HepG2 (cell line): ENCODE measurements around the gene GANC. TPM values are rescaled to one million over a fixed set of nuclear protein-coding genes. Genes with fewer than 3 reads are reported as not detected.

Experiments used
- ATAC-seq: fragments of 200-7000 bp; cut with Tn5 transposase; 3 replicates; pipeline ENCODE4 v1.9.1; 2020; ENCODE audit warnings: mild to moderate bottlenecking, moderate library complexity
- BruUV-seq: library from RNA; stranded (reverse); fragments of 400-500 nt; replicated peaks from 2 replicates; lab custom pipeline; 2021; lab: Mats Ljungman, UMichigan
- CTCF ChIA-PET: fragments of 300-600 bp; formaldehyde crosslinking; extraction: SDS; loops from one replicate; lab custom pipeline; 2021; ENCODE audit warnings: low total read pairs, inconsistent platforms, low intra/inter-chr PET ratio; lab: Yijun Ruan, JAX
- POLR2A ChIA-PET: fragments of 350-600 bp; sonication (Branson Sonifier 250); formaldehyde crosslinking; loops from one replicate; lab custom pipeline; 2020; ENCODE audit warnings: antibody characterized with exemption, inconsistent platforms; lab: Yijun Ruan, JAX
- DNase-seq: peaks from one replicate; pipeline ENCODE4 v3.0.0-alpha.2; 2015; ENCODE audit warnings: low spot score
- FAIRE-seq: peaks from 3 replicates; lab custom pipeline; 2011; peaks lifted over from hg19 to GRCh38; lab: Jason Lieb, UNC
- H2AFZ ChIP-seq: one replicate; pipeline ENCODE4 v1.6.1; 2011; ENCODE audit warnings: low read length, inconsistent platforms
- H3K27ac ChIP-seq: fragments of 300-600 bp; 3 replicates; pipeline ENCODE4 v1.8.0; 2011; ENCODE audit warnings: mixed run types, mild to moderate bottlenecking, mixed read lengths, low read length, inconsistent platforms; ENCODE audit not compliant: insufficient read depth; ENCODE audit errors: extremely low read length
- H3K27me3 ChIP-seq, 2 experiments: fragments of 200-600 bp in 1 of 2; 2 replicates in 1 of 2; 3 replicates in 1 of 2; pipeline versions ENCODE4 v1.6.0 to v1.8.0; 2011; ENCODE audit warnings: low read length in 2 of 2, mild to moderate bottlenecking in 2 of 2, moderate library complexity in 2 of 2, inconsistent platforms in 1 of 2; ENCODE audit not compliant: insufficient read depth in 2 of 2, control insufficient read depth in 1 of 2
- H3K36me3 ChIP-seq, 2 experiments: fragments of 200-600 bp in 1 of 2; replicated peaks in 1 of 2; 2 replicates in 1 of 2; 3 replicates in 1 of 2; pipeline versions ENCODE4 v1.5.1 to v1.8.0; 2011; ENCODE audit warnings: low read length in 2 of 2, inconsistent platforms in 1 of 2; ENCODE audit not compliant: insufficient read depth in 2 of 2, control insufficient read depth in 1 of 2
- H3K4me1 ChIP-seq: 2 replicates; pipeline ENCODE4 v1.5.1; 2012; ENCODE audit warnings: low read length, inconsistent platforms; ENCODE audit not compliant: insufficient read depth
- H3K4me2 ChIP-seq: 2 replicates; pipeline ENCODE4 v1.6.0; 2011; ENCODE audit warnings: low read depth, low read length, inconsistent platforms
- H3K4me3 ChIP-seq, 3 experiments: fragments of 200-600 bp in 1 of 3; sonication (generic), shearing (Covaris generic) in 1 of 3; replicated peaks in 1 of 3; 2 replicates each; pipeline ENCODE4 v1.5.1; 2011 to 2016; ENCODE audit warnings: low read length in 3 of 3, inconsistent platforms in 2 of 3, low read depth in 2 of 3, mild to moderate bottlenecking in 2 of 3, control low read depth in 1 of 3, mixed read lengths in 1 of 3; ENCODE audit not compliant: insufficient read depth in 1 of 3
- H3K79me2 ChIP-seq: one replicate; pipeline ENCODE4 v1.6.1; 2011; ENCODE audit warnings: low read length, inconsistent platforms; ENCODE audit not compliant: insufficient read depth
- H3K9ac ChIP-seq: 2 replicates; pipeline ENCODE4 v1.6.0; 2011; ENCODE audit warnings: mild to moderate bottlenecking, low read depth, low read length, inconsistent platforms; ENCODE audit not compliant: insufficient read depth
- H3K9me3 ChIP-seq: 2 replicates; pipeline ENCODE4 v1.5.1; 2012; ENCODE audit warnings: mild to moderate bottlenecking, low read length
- H4K20me1 ChIP-seq: 2 replicates; pipeline ENCODE4 v1.6.0; 2011; ENCODE audit warnings: inconsistent platforms, mild to moderate bottlenecking, low read length, moderate library complexity; ENCODE audit not compliant: insufficient read depth
- FOXM1 ChIP-seq: sonication (generic); formaldehyde crosslinking; IDR thresholded peaks from 2 replicates; pipeline ENCODE4 v1.5.0; 2020; ENCODE audit warnings: missing genetic modification reagents
- KDM5A ChIP-seq: fragments of 200-600 bp; sonication (generic); IDR thresholded peaks from 2 replicates; pipeline ENCODE4 v1.7.0; 2018; ENCODE audit warnings: antibody characterized with exemption, mild to moderate bottlenecking, low read length, borderline replicate concordance
- ZBTB8A ChIP-seq: sonication (generic); formaldehyde crosslinking; IDR thresholded peaks from 2 replicates; pipeline ENCODE4 v1.4.0; 2020; ENCODE audit warnings: mild to moderate bottlenecking, low read depth, missing genetic modification reagents, borderline replicate concordance
- ZNF331 ChIP-seq: sonication (generic); formaldehyde crosslinking; IDR thresholded peaks from 2 replicates; pipeline ENCODE4 v1.4.0; 2020; ENCODE audit warnings: missing genetic modification reagents
- ZNF335 ChIP-seq: sonication (generic); formaldehyde crosslinking; IDR thresholded peaks from 2 replicates; pipeline ENCODE4 v1.4.0; 2020; ENCODE audit warnings: missing genetic modification reagents
- ZNF672 ChIP-seq: sonication (generic); formaldehyde crosslinking; IDR thresholded peaks from 2 replicates; pipeline ENCODE4 v1.8.1; 2022; ENCODE audit warnings: missing genetic modification reagents
- WGBS: methylation state at CpG from one replicate; pipeline ENCODE4 v1.1.6; 2017; ENCODE audit warnings: low lambda C conversion rate; 5-methylcytosine and 5-hydroxymethylcytosine counted together
- in situ Hi-C: cut with HindIII; loops from 2 replicates; pipeline ENCODE4 v1.10.0; 2017; ENCODE audit warnings: low pct_unique_long_range_greater_than_20kb; ENCODE audit not compliant: extremely low pct_ligation_motif_present
- intact Hi-C: fragments of 100-400 bp; cut with micrococcal nuclease; formaldehyde crosslinking; loops from one replicate; pipeline ENCODE4 v1.10.0; 2022; ENCODE audit not compliant: unreplicated experiment
- polyA plus RNA-seq, 8 experiments: library from polyadenylated mRNA; depleted of rRNA in 3 of 8; stranded (reverse) in 7 of 8; unstranded in 1 of 8; fragments of >200 nt; fragmentation: Illumina TruSeq in 4 of 8; extraction: Trizol in 4 of 8; gene quantifications; 2 replicates each; pipeline versions ENCODE4 v1.2.1 to v1.2.3, GENCODE V29; 2011 to 2016; ENCODE audit warnings: low read depth in 4 of 8, missing spikeins in 1 of 8, mixed read lengths in 1 of 8; ENCODE audit not compliant: insufficient read depth in 1 of 8
- total RNA-seq, 5 experiments: library from RNA; depleted of rRNA; stranded (reverse); fragments of >200 nt; fragmentation: Illumina TruSeq; extraction: Trizol; gene quantifications; 2 replicates each; pipeline ENCODE4 v1.2.3, GENCODE V29; 2016; ENCODE audit warnings: low read depth in 1 of 5
- TF ChIP-seq, protein P1 (sequence below): sonication (generic); formaldehyde crosslinking; IDR thresholded peaks from 2 replicates; pipeline ENCODE4 v1.8.1; 2023; ENCODE audit warnings: mild to moderate bottlenecking, inconsistent platforms, moderate library complexity, missing genetic modification reagents, borderline replicate concordance
- TF ChIP-seq, protein P2 (sequence below): sonication (generic); formaldehyde crosslinking; IDR thresholded peaks from 2 replicates; pipeline ENCODE4 v1.8.0; 2022; ENCODE audit warnings: low read depth, missing genetic modification reagents
- TF ChIP-seq, protein P3 (sequence below): sonication (generic); formaldehyde crosslinking; IDR thresholded peaks from 2 replicates; pipeline ENCODE4 v1.9.0; 2021; ENCODE audit warnings: missing genetic modification reagents, mild to moderate bottlenecking, borderline replicate concordance
- TF ChIP-seq, protein P4 (sequence below): IDR thresholded peaks from 2 replicates; pipeline ENCODE4 v1.6.1; 2016; ENCODE audit warnings: missing genetic modification reagents, missing compliant biosample characterization
- TF ChIP-seq, protein P5 (sequence below): sonication (generic); formaldehyde crosslinking; IDR thresholded peaks from 2 replicates; pipeline ENCODE4 v1.4.0; 2020; ENCODE audit warnings: missing genetic modification reagents
- TF ChIP-seq, protein P6 (sequence below): sonication (generic); formaldehyde crosslinking; IDR thresholded peaks from 2 replicates; pipeline ENCODE4 v1.4.0; 2020; ENCODE audit warnings: missing genetic modification reagents

GANC gene
- total and polyA plus RNA-seq, 2 of the 13 experiments (the other 11 are each of a cell fraction or from before 2014, with no cell fraction given): 17.0 to 21.0 TPM

DNA sequence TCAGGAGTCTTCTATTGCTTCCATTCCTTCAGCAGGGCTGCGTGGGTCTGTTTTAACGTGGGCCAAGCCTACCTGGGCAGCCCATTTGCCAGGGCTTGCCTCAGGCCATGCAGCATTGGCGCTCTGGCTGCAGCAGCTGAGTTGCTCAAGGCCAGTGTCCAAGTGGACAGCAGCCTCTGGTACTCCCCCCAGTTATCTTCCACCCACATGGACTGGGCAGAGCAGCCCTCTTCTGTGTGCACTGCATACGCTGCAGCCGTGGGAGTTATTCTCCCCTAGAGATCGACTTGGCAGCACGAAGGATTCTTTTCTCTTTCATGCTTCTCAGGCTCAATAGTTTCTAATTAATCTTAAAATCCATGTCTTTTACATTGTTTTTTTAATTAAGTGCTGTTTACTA lies 79.4 kb downstream of the GANC start (continued):
- no peak for TF ChIP-seq ZBTB8A (CRISPR knock-in tag)

DNA sequence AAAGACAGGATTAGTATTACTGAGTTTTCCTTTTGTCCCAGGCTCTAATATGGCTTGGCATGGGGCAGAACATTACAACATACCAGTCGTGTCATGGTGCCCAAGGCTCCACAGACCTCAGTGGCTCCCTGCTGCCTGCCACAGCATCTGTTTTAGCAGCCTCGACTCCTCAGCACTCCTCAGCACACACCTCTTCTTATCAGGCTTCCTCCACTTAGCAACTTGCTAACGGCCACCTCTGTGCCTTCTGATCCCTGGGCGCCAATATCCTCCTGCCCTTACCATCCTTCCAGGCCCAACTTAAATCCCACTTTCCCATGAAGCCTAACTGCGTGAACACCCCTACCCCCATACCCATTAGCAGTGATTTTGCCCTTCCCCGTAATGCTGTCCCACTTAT lies 80.1 kb downstream of the GANC start:
- H2AFZ ChIP-seq: no peak overlapping the region
- no peaks in the 10 kb centered on the region for H3K27me3 ChIP-seq
- H3K4me3 ChIP-seq: no peak overlapping the region
- FAIRE-seq: no peak
- no peak overlapping the region for H3K27ac ChIP-seq
- no peaks in the 10 kb centered on the region for H3K9me3 ChIP-seq
- H3K9ac ChIP-seq: no peak overlapping the region
- in situ Hi-C loops (no loop called here), intact Hi-C loops (no loop called here)
- 92% methylated on average over 6 of the region's 6 CpGs for WGBS
- POLR2A ChIA-PET: no interaction called here
- peaks cover 0 to 1% of the 10 kb centered on the region in 2 experiments; a peak in 1 of 5 replicates for H3K36me3 ChIP-seq
- no peak for DNase-seq
- CTCF ChIA-PET: no interaction called here
- no peak for ATAC-seq
- no peaks in the 10 kb centered on the region for H3K79me2 ChIP-seq
- no peak overlapping the region for H3K4me2 ChIP-seq
- BruUV-seq: no TSS peak
- H3K4me1 ChIP-seq: no peaks in the 10 kb centered on the region
- TF ChIP-seq ZNF672 (CRISPR knock-in tag): no peak
- TF ChIP-seq, protein P1, sequence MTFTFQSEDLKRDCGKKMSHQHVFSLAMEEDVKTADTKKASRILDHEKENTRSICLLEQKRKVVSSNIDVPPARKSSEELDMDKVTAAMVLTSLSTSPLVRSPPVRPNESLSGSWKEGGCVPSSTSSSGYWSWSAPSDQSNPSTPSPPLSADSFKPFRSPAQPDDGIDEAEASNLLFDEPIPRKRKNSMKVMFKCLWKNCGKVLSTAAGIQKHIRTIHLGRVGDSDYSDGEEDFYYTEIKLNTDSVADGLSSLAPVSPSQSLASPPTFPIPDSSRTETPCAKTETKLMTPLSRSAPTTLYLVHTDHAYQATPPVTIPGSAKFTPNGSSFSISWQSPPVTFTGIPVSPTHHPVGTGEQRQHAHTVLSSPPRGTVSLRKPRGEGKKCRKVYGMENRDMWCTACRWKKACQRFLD (CRISPR knock-in tag): no peak
- TF ChIP-seq, protein P2, sequence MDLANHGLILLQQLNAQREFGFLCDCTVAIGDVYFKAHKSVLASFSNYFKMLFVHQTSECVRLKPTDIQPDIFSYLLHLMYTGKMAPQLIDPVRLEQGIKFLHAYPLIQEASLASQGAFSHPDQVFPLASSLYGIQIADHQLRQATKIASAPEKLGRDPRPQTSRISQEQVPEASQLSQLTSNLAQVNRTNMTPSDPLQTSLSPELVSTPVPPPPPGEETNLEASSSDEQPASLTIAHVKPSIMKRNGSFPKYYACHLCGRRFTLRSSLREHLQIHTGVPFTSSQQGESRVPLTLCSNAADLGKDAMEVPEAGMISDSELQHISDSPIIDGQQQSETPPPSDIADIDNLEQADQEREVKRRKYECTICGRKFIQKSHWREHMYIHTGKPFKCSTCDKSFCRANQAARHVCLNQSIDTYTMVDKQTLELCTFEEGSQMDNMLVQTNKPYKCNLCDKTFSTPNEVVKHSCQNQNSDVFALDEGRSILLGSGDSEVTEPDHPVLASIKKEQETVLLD (CRISPR knock-in tag): no peak
- no peak for TF ChIP-seq ZNF335
- no peak for TF ChIP-seq FOXM1 (CRISPR knock-in tag)
- TF ChIP-seq, protein P3, sequence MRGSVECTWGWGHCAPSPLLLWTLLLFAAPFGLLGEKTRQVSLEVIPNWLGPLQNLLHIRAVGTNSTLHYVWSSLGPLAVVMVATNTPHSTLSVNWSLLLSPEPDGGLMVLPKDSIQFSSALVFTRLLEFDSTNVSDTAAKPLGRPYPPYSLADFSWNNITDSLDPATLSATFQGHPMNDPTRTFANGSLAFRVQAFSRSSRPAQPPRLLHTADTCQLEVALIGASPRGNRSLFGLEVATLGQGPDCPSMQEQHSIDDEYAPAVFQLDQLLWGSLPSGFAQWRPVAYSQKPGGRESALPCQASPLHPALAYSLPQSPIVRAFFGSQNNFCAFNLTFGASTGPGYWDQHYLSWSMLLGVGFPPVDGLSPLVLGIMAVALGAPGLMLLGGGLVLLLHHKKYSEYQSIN (CRISPR knock-in tag): no peak
- TF ChIP-seq KDM5A: no peak
- TF ChIP-seq, protein P4, sequence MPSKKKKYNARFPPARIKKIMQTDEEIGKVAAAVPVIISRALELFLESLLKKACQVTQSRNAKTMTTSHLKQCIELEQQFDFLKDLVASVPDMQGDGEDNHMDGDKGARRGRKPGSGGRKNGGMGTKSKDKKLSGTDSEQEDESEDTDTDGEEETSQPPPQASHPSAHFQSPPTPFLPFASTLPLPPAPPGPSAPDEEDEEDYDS (CRISPR knock-in tag): no peak
- TF ChIP-seq, protein P5, sequence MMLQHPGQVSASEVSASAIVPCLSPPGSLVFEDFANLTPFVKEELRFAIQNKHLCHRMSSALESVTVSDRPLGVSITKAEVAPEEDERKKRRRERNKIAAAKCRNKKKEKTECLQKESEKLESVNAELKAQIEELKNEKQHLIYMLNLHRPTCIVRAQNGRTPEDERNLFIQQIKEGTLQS (CRISPR knock-in tag): no peak
- TF ChIP-seq, protein P6, sequence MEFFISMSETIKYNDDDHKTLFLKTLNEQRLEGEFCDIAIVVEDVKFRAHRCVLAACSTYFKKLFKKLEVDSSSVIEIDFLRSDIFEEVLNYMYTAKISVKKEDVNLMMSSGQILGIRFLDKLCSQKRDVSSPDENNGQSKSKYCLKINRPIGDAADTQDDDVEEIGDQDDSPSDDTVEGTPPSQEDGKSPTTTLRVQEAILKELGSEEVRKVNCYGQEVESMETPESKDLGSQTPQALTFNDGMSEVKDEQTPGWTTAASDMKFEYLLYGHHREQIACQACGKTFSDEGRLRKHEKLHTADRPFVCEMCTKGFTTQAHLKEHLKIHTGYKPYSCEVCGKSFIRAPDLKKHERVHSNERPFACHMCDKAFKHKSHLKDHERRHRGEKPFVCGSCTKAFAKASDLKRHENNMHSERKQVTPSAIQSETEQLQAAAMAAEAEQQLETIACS (CRISPR knock-in tag): no peak
- TF ChIP-seq ZNF331 (CRISPR knock-in tag): no peak
- H4K20me1 ChIP-seq: no peaks in the 10 kb centered on the region
